PC-9 (cell line): ENCODE measurements around the gene PRR13. TPM values are rescaled to one million over a fixed set of nuclear protein-coding genes. Genes with fewer than 3 reads are reported as not detected.
A peak's percentile ranks its signal among the peaks of the same experiment; 100 is the strongest.

ENCODE experiments used
- BruUV-seq: library from RNA; stranded (reverse); fragments of 400-500 nt; replicated peaks from 2 replicates; lab custom pipeline; 2021; lab: Mats Ljungman, UMichigan
- CTCF ChIA-PET: fragments of 300-600 bp; sonication (Branson Sonifier 250); formaldehyde crosslinking; loops from one replicate; lab custom pipeline; 2022; ENCODE audit warnings: antibody characterized with exemption; lab: Charles Lee
- POLR2A ChIA-PET: fragments of 300-600 bp; sonication (Branson Sonifier 250); formaldehyde crosslinking; loops from one replicate; lab custom pipeline; 2022; ENCODE audit warnings: antibody characterized with exemption; ENCODE audit not compliant: unreplicated experiment; lab: Charles Lee
- DNase-seq, 2 experiments: peaks; one replicate each; pipeline versions ENCODE4 v3.0.0 to v3.0.0-alpha.2; 2015 to 2022; ENCODE audit warnings: mixed read lengths in 1 of 2
- H2AFZ ChIP-seq: fragments of 200-600 bp; sonication (generic); 2 replicates; pipeline ENCODE4 v1.8.1; 2017; ENCODE audit warnings: antibody characterized with exemption
- H3F3A ChIP-seq: fragments of 200-600 bp; sonication (generic); 2 replicates; pipeline ENCODE4 v1.8.1; 2017; ENCODE audit warnings: antibody characterized with exemption, mild to moderate bottlenecking, low read depth; ENCODE audit not compliant: insufficient read depth
- H3K27ac ChIP-seq: fragments of 200-600 bp; sonication (generic); 2 replicates; pipeline ENCODE4 v1.6.1; 2016; ENCODE audit warnings: mixed run types
- H3K27me3 ChIP-seq: fragments of 200-600 bp; sonication (generic); 2 replicates; pipeline ENCODE4 v1.6.1; 2016; ENCODE audit warnings: low read depth, mixed run types; ENCODE audit not compliant: insufficient read depth
- H3K36me3 ChIP-seq: fragments of 200-600 bp; sonication (generic); 2 replicates; pipeline ENCODE4 v1.6.1; 2016; ENCODE audit warnings: low read depth, mixed run types
- H3K4me1 ChIP-seq: fragments of 200-600 bp; sonication (generic); replicated peaks from 2 replicates; pipeline ENCODE4 v1.6.1; 2016; ENCODE audit warnings: mixed run types; ENCODE audit not compliant: insufficient read depth
- H3K4me2 ChIP-seq: fragments of 200-600 bp; sonication (generic); 2 replicates; pipeline ENCODE4 v1.6.1; 2017; ENCODE audit warnings: mixed run types
- H3K4me3 ChIP-seq: fragments of 200-600 bp; sonication (generic); 2 replicates; pipeline ENCODE4 v1.6.1; 2016; ENCODE audit warnings: mixed run types
- H3K79me2 ChIP-seq: fragments of 200-600 bp; sonication (generic); 2 replicates; pipeline ENCODE4 v1.6.1; 2017; ENCODE audit warnings: low read depth, mixed run types
- H3K9me2 ChIP-seq: fragments of 200-600 bp; sonication (generic); 2 replicates; pipeline ENCODE4 v1.8.1; 2017; ENCODE audit warnings: mild to moderate bottlenecking; ENCODE audit not compliant: insufficient read depth
- H3K9me3 ChIP-seq: fragments of 200-600 bp; sonication (generic); 2 replicates; pipeline ENCODE4 v1.8.1; 2016; ENCODE audit warnings: low read depth; ENCODE audit not compliant: insufficient read depth
- H4K20me1 ChIP-seq: fragments of 200-600 bp; sonication (generic); 2 replicates; pipeline ENCODE4 v1.8.1; 2017; ENCODE audit not compliant: insufficient read depth
- EZH2 ChIP-seq: fragments of 200-600 bp; sonication (generic); IDR thresholded peaks from 2 replicates; pipeline ENCODE4 v1.8.0; 2017; ENCODE audit warnings: antibody characterized with exemption, low read depth
- intact Hi-C: fragments of 100-400 bp; cut with micrococcal nuclease; formaldehyde crosslinking; loops from one replicate; pipeline ENCODE4 v1.10.0; 2022; ENCODE audit not compliant: unreplicated experiment
- total RNA-seq: library from RNA; stranded (reverse); gene quantifications from 2 replicates; pipeline ENCODE4 v1.2.3, GENCODE V29; 2021
- TF ChIP-seq, protein P1 (sequence below): fragments of 200-600 bp; sonication (generic); conservative IDR thresholded peaks from 2 replicates; pipeline ENCODE4 v1.6.1; 2017; ENCODE audit warnings: mixed run types, antibody characterized with exemption, mild to moderate bottlenecking, moderate library complexity

The PRR13 gene
- total RNA-seq, 1 experiment from 2014 or later, result 203 TPM

DNA sequence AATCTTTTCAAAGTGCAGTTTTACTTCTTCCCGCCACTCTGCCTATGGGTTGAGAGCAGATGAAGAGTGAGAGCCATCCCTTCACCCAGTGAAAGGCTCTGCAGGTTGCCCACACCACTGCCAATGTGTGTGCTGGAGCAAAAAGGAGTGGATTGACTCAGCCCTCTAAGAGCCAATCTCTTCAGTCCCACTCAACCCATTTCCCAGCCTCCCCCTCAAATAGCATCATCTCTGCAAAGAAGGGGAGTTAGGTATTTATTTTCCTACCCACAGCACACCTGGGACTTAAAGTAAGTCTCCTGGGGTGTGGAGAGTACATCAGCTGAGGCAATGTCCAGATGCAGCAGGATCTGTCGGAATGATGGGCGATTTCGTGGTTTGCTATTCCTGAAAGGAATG, 42.4 kb downstream of the PRR13 start:
- POLR2A ChIA-PET, result interaction anchor here (0.7 kb wide), 2 partner anchors 8 to 139 kb away, joined by 3 to 5 read pairs; no protein-coding TSS in a partner anchor
- CTCF ChIA-PET, result interaction anchor here (0.9 kb wide), 1 partner anchor 163 kb away, joined by 3 read pairs; the partner anchor contains the start of gene AAAS

DNA sequence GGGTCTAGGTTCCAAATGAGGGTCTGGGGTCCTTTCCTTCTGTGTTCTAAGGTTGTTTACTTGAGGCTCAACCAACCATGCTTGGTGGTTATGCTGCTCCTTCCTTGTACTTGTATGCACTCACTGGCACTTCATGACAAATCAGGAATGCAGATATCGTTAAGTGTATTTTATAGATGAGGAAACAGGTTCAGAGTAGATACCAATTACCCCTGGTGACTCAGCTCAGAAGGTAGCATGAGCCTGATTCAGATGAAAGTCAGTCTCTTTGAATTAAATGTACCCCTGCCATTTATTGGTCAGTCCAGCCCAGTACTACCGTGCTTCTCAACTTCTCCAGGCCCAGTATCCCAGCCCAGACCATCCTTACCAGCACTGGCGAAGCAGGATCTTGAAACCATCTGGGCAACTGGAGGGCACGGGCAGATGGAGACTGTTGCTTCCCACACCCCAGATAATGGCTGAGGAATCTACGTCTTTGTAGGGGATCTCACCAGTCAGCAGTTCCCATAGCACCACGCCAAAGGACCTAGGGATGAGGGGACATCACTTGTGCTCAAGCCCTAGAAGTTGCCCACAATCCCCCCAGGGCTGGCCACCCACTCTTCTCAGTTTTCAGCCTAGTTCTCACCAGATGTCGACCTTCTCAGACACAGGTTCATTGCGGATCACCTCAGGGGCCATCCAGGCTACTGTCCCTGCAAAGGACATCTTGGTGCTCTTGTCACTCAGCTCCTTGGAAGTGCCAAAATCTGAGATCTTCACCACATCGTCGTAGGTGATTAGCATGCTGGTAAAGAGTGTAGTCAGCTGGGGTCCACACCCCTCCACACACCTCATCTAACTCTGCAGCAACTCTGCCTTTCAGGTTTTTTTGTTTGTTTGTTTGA, 43.4 kb downstream of the PRR13 start:
- Histone ChIP-seq H3K9me2 (no peaks in the 10 kb centered on the region), H3K4me3 (no peak overlapping the region), H3K4me1 (no peaks in the 10 kb centered on the region), H3K79me2 (no peaks in the 10 kb centered on the region), H3K36me3 (no peaks in the 10 kb centered on the region), H3K27ac (no peak overlapping the region), H3K4me2 (no peak overlapping the region), H3K9me3 (no peaks in the 10 kb centered on the region), H3F3A (peaks cover 59% of the 10 kb centered on the region), H4K20me1 (peaks cover 30% of the 10 kb centered on the region), H3K27me3 (no peaks in the 10 kb centered on the region), H2AFZ (no peak overlapping the region)
- CTCF ChIA-PET, result no interaction called here
- no TSS peak for BruUV-seq
- peak in 1 of 2 experiments; percentile 68 for DNase-seq
- no peak for TF ChIP-seq EZH2
- TF ChIP-seq, protein P1, sequence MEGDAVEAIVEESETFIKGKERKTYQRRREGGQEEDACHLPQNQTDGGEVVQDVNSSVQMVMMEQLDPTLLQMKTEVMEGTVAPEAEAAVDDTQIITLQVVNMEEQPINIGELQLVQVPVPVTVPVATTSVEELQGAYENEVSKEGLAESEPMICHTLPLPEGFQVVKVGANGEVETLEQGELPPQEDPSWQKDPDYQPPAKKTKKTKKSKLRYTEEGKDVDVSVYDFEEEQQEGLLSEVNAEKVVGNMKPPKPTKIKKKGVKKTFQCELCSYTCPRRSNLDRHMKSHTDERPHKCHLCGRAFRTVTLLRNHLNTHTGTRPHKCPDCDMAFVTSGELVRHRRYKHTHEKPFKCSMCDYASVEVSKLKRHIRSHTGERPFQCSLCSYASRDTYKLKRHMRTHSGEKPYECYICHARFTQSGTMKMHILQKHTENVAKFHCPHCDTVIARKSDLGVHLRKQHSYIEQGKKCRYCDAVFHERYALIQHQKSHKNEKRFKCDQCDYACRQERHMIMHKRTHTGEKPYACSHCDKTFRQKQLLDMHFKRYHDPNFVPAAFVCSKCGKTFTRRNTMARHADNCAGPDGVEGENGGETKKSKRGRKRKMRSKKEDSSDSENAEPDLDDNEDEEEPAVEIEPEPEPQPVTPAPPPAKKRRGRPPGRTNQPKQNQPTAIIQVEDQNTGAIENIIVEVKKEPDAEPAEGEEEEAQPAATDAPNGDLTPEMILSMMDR, result no peak
- POLR2A ChIA-PET, result interaction anchor here (0.7 kb wide), 1 partner anchor 139 kb away, joined by 3 read pairs; no protein-coding TSS in a partner anchor
- intact Hi-C loops, result no loop called here

More for the DNA sequence above, 42.4 kb downstream of the PRR13 start:
- H3K27me3 ChIP-seq, result no peaks in the 10 kb centered on the region
- H2AFZ ChIP-seq, result no peak overlapping the region
- H3F3A ChIP-seq, result peaks cover 63% of the 10 kb centered on the region
- peaks cover 9% of the 10 kb centered on the region for H3K36me3 ChIP-seq
- intact Hi-C loops, result no loop called here
- BruUV-seq, result TSS peak; percentile 7
- H3K4me3 ChIP-seq, result no peak overlapping the region
- H3K79me2 ChIP-seq, result peaks cover 5% of the 10 kb centered on the region; the same call in 1 of the 2 replicates
- H3K4me1 ChIP-seq, result no peaks in the 10 kb centered on the region
- H3K9me2 ChIP-seq, result no peaks in the 10 kb centered on the region
- DNase-seq, result no peak
- H4K20me1 ChIP-seq, result peaks cover 39% of the 10 kb centered on the region
- no peak overlapping the region for H3K4me2 ChIP-seq
- H3K27ac ChIP-seq, result no peak overlapping the region
- TF ChIP-seq, protein P1, result no peak
- TF ChIP-seq EZH2, result no peak
- no peaks in the 10 kb centered on the region for H3K9me3 ChIP-seq

DNA sequence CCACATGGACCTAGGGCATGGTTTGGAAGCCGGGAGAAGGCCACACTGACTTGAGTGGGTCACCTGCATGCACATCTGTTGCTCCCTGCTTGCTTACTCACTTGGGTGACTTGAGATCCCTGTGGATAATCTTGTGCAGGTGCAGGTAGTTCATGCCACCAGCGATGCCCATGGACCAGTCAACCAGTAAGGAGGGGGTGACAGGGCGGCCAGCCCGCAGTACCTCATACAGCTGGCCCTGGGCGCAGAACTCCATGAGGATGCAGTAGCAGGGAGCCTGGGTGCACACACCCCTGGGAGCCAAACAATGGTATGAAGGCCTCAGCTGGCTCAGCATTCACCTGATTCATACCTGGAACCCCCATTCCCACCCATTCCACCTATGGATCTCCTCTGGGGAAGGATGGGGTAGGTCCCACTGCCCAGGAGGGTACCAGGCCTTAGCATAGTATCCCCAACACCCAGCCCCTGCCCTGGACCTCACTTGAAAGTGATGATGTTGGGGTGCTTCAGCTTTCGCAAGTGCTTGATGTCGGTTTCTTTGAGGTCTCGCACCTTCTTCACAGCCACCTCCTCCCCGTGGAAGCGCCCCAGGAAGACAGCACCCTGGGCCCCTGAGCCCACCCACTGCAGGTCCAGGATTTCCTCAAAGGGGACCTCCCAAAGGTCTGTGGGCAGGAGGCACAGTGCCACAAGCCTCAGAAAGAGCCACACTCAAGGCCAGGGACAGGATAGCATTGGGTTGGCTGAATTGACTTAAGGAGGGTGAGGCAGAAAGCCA, 44.6 kb downstream of the PRR13 start:
- TF ChIP-seq EZH2, result no peak
- TF ChIP-seq, protein P1, result no peak
- Histone ChIP-seq H3K79me2 (no peaks in the 10 kb centered on the region), H3K27ac (no peak overlapping the region), H3K9me2 (no peaks in the 10 kb centered on the region), H3F3A (peaks cover 47% of the 10 kb centered on the region), H3K4me2 (no peak overlapping the region), H3K9me3 (no peaks in the 10 kb centered on the region), H3K4me1 (no peaks in the 10 kb centered on the region), H2AFZ (no peak overlapping the region), H3K36me3 (no peaks in the 10 kb centered on the region), H4K20me1 (peaks cover 23% of the 10 kb centered on the region), H3K4me3 (no peak overlapping the region), H3K27me3 (no peaks in the 10 kb centered on the region)
- BruUV-seq, result no TSS peak
- POLR2A ChIA-PET, result interaction anchor here (0.5 kb wide), 1 partner anchor 9 kb away, joined by 16 read pairs; no protein-coding TSS in a partner anchor
- intact Hi-C loops, result no loop called here
- CTCF ChIA-PET, result no interaction called here
- DNase-seq, result peak in 1 of 2 experiments; percentile 34
